Measurements from ENCODE around the gene PCID2.

The PCID2 gene

GRCh38 chr13:113219256-113219940 is 10.9 kb upstream of the PCID2 start:
- no peak for DNase-seq

- no peak for DNase-seq
These were observed 10.1 kb upstream of the PCID2 start for GRCh38 chr13:113218586-113218985.

GRCh38 chr13:113216254-113217048 is 8.0 kb upstream of the PCID2 start:
- no peak for DNase-seq

- no peak for DNase-seq
These were observed 3.3 kb upstream of the PCID2 start for GRCh38 chr13:113211774-113212173.

GRCh38 chr13:113210833-113211232 is 2.4 kb upstream of the PCID2 start:
- no peak for DNase-seq

- DNase-seq: peak; percentile 71
These were observed 1.4 kb upstream of the PCID2 start for GRCh38 chr13:113209759-113210421.

GRCh38 chr13:113209336-113209758 is 878 bp upstream of the PCID2 start, which contains the start of gene CUL4A:
Gene CUL4A (plus strand): TSS chr13:113209613. CDS start chr13:113209628, 15 bp downstream.
- peak; percentile 74 for DNase-seq

GRCh38 chr13:113207890-113208420 is 514 bp downstream of the PCID2 start:
- no peak for DNase-seq

GRCh38 chr13:113207460-113207859 is 1.0 kb downstream of the PCID2 start:
- DNase-seq: no peak

GRCh38 chr13:113205428-113205931 is 3.0 kb downstream of the PCID2 start:
- no peak for DNase-seq

- DNase-seq: no peak
These were observed 4.1 kb downstream of the PCID2 start for GRCh38 chr13:113204378-113204734.

- DNase-seq: no peak
These were observed 4.7 kb downstream of the PCID2 start for GRCh38 chr13:113203507-113204377.

- no peak for DNase-seq
These were observed 5.6 kb downstream of the PCID2 start for GRCh38 chr13:113202912-113203311.

GRCh38 chr13:113201815-113202214 is 6.7 kb downstream of the PCID2 start:
- no peak for DNase-seq

GRCh38 chr13:113196970-113197737 is 11.3 kb downstream of the PCID2 start:
- no peak for DNase-seq

- no peak for DNase-seq
These were observed 13.1 kb downstream of the PCID2 start for GRCh38 chr13:113195360-113195759.

- no peak for DNase-seq
These were observed 15.6 kb downstream of the PCID2 start for GRCh38 chr13:113192902-113193301.

GRCh38 chr13:113192279-113192678 is 16.2 kb downstream of the PCID2 start:
- no peak for DNase-seq

- DNase-seq: no peak
These were observed 18.3 kb downstream of the PCID2 start for GRCh38 chr13:113190181-113190580.

- DNase-seq: no peak
These were observed 20.4 kb downstream of the PCID2 start for GRCh38 chr13:113187883-113188665.

- peak; percentile 51 for DNase-seq
These were observed 21.2 kb downstream of the PCID2 start for GRCh38 chr13:113187263-113187669.
